Kidney (tissue), 14 donors: ENCODE data around the gene ARL14EP. TPM values are rescaled to one million over a fixed set of nuclear protein-coding genes. Genes with fewer than 3 reads are reported as not detected.

Source experiments
- DNase-seq, 5 donors: peaks; one replicate each; pipeline ENCODE4 v3.0.0-alpha.2; 2013 to 2020
- FAIRE-seq: peaks from 2 replicates; lab custom pipeline; 2012; peaks lifted over from hg19 to GRCh38; lab: Jason Lieb, UNC
- H3K27ac ChIP-seq, 2 donors: one replicate each; pipeline ENCODE4 v1.7.0; 2013; ENCODE audit warnings: low read depth in 2 of 2, low read length in 2 of 2, inconsistent platforms in 1 of 2
- H3K27me3 ChIP-seq: one replicate; pipeline ENCODE4 v1.7.1; 2013; ENCODE audit warnings: low read length, inconsistent platforms; ENCODE audit not compliant: control insufficient read depth, insufficient read depth
- H3K36me3 ChIP-seq, 3 donors: one replicate each; pipeline versions ENCODE4 v1.7.0 to v1.7.1; 2013; ENCODE audit warnings: low read length in 3 of 3, control low read depth in 1 of 3, inconsistent platforms in 1 of 3; ENCODE audit not compliant: insufficient read depth in 3 of 3, control insufficient read depth in 2 of 3
- H3K4me1 ChIP-seq, 3 donors: one replicate each; pipeline versions ENCODE4 v1.7.0 to v1.7.1; 2013; ENCODE audit warnings: low read length in 3 of 3, inconsistent platforms in 1 of 3, low read depth in 1 of 3; ENCODE audit not compliant: control insufficient read depth in 2 of 3, insufficient read depth in 2 of 3
- H3K4me3 ChIP-seq, 3 donors: one replicate each; pipeline versions ENCODE4 v1.7.0 to v1.8.1; 2013; ENCODE audit warnings: low read length in 3 of 3, control low read depth in 1 of 3, inconsistent platforms in 1 of 3
- H3K9ac ChIP-seq, 3 donors: one replicate each; pipeline versions ENCODE4 v1.7.0 to v1.7.1; 2013; ENCODE audit warnings: low read length in 3 of 3, control low read depth in 1 of 3, inconsistent platforms in 1 of 3
- H3K9me3 ChIP-seq, 3 donors: one replicate each; pipeline versions ENCODE4 v1.7.0 to v1.7.1; 2013; ENCODE audit warnings: low read length in 3 of 3, control low read depth in 1 of 3, inconsistent platforms in 1 of 3; ENCODE audit not compliant: control insufficient read depth in 2 of 3, insufficient read depth in 1 of 3
- CTCF ChIP-seq: IDR thresholded peaks from 3 replicates; pipeline ENCODE4 v1.5.1; 2012; ENCODE audit warnings: mild to moderate bottlenecking, moderate library complexity, borderline replicate concordance; ENCODE audit not compliant: insufficient read depth; ENCODE audit errors: extremely low read depth
- intact Hi-C: fragments of 100-400 bp; cut with DNase I; formaldehyde crosslinking; loops from one replicate; pipeline ENCODE4 v1.11.1; 2022
- polyA plus RNA-seq: library from polyadenylated mRNA; stranded (reverse); fragments of 350-450 nt; fragmentation: Illumina TruSeq; extraction: RNeasy Lipid Tissue Mini Kit (QIAGEN cat#74804); gene quantifications from one replicate; pipeline ENCODE4 v1.2.3, GENCODE V29; 2014; ENCODE audit warnings: low read depth, low replicate concordance; ENCODE audit not compliant: insufficient read depth
- total RNA-seq: library from RNA; stranded (reverse); fragmentation: NEBNext Ultra II Directional; extraction: Animal tissue kit (Norgen Biotek cat#: 25700); gene quantifications from one replicate; pipeline ENCODE4 v1.2.1, GENCODE V29; 2021
- donor health status: control.
- donor health status: control.
- donor health status: control.
- donor health status: control.
- donor health status: control.
- donor health status: DM: yes; HTN: yes; CAD: no.
- donor health status: Normal renal cell carcinoma (clear cell type).

Gene ARL14EP
- total and polyA plus RNA-seq, 2 donors from 2014 or later, result 16.3 to 29.6 TPM

DNA sequence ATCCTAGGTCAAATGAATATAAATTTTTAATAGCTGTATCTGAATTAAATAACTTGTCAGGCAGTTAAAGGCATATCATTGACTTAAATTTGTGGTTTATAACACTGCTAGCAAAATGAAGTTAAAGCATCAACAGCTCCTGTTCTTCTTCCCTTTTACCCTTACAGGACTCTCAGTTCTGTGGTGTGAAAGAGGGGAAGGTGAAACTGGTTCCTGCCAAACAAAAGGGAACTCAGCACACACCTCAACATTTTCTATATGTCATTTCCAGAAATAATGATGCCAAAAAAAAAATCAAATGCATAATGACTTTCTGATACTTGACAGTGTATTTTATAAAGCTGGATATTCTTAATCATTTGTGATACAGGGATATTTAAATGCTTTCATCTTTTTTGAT lies 21.2 kb downstream of the ARL14EP start:
- FAIRE-seq (no peak), DNase-seq (no peak)
- no peaks in the 10 kb centered on the region for H3K36me3 ChIP-seq
- peaks cover 0 to 2% (median 0%) of the 10 kb centered on the region in 3 donors for H3K9me3 ChIP-seq
- intact Hi-C loops, result loop anchor here (10.0 kb wide), 2 partner anchors 511 to 571 kb away; no protein-coding TSS in a partner anchor
- H3K4me3 ChIP-seq, result no peak overlapping the region
- no peak for TF ChIP-seq CTCF
- H3K27me3 ChIP-seq, result no peaks in the 10 kb centered on the region
- no peaks in the 10 kb centered on the region for H3K4me1 ChIP-seq
- H3K27ac ChIP-seq, result no peak overlapping the region
- no peak overlapping the region for H3K9ac ChIP-seq

DNA sequence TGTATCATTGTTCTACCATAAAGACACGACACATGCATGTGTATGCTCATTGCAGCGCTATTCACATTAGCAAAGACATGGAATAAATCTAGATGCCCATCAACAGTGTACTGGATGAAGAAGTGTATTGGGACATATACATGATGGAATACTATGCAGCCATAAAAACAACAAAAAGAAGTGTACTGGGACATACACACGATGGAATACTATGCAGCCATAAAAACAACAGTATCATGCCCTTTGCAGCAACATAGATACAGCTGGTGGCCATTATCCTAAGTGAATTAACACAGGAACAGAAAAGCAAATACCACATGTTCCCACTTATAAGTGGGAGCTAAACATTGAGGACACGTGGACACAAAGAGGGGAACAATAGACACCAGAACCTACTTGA lies 22.7 kb downstream of the ARL14EP start:
- H3K9me3 ChIP-seq, result peaks cover 0 to 2% (median 0%) of the 10 kb centered on the region in 3 donors
- no peak for TF ChIP-seq CTCF
- intact Hi-C loops, result loop anchor here (10.0 kb wide), 2 partner anchors 509 to 569 kb away; no protein-coding TSS in a partner anchor
- no peak overlapping the region for H3K9ac ChIP-seq
- no peak overlapping the region for H3K4me3 ChIP-seq
- H3K27me3 ChIP-seq, result no peaks in the 10 kb centered on the region
- peak in 1 of 5 donors; percentile 3 for DNase-seq
- H3K4me1 ChIP-seq, result no peaks in the 10 kb centered on the region
- H3K36me3 ChIP-seq, result no peaks in the 10 kb centered on the region
- H3K27ac ChIP-seq, result no peak overlapping the region
- no peak for FAIRE-seq

DNA sequence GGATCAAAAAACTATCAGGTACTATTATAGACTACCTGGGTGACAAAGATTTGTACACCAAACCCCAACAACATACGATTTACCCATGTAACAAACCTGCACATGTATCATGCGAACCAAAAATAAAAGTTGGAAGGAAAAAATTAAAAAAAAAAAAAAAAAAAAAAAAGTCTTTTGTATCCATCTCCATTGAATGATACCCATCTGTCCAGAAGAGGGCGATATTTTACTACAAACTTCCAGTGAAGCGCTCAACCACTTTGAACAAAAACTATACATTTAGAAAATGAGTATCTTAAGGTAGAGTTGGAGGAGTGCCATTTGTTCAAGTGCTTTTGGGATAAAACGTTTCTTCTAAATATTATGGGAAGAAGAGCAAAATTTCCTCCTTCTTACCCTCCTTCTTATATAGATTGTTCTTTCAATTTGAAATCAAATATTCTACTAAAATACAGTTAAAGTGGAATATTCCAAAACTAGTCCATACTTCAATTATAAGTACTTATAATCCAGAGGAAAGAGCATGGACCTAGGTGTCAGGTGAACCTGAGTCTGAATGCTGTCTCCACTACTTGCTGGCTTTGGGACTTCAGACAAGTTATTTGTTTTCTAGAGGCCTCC lies 23.3 kb downstream of the ARL14EP start:
- Histone ChIP-seq H3K4me1 (no peaks in the 10 kb centered on the region), H3K27me3 (no peaks in the 10 kb centered on the region), H3K27ac (no peak overlapping the region), H3K4me3 (no peak overlapping the region), H3K9ac (no peak overlapping the region), H3K9me3 (peaks cover 0 to 2% (median 0%) of the 10 kb centered on the region in 3 donors), H3K36me3 (no peaks in the 10 kb centered on the region)
- TF ChIP-seq CTCF, result peak; percentile 57
- peak in 2 of 5 donors; percentile 77 to 91 for DNase-seq
- intact Hi-C loops, result loop anchor here (10.0 kb wide), 2 partner anchors 509 to 569 kb away; no protein-coding TSS in a partner anchor
- FAIRE-seq, result peak; percentile 94

GRCh38 chr11:30348035-30348434 lies 25.1 kb downstream of the ARL14EP start:
- no peak overlapping the region for H3K9ac ChIP-seq
- FAIRE-seq (no peak), DNase-seq (no peak)
- H3K27me3 ChIP-seq, result no peaks in the 10 kb centered on the region
- peaks cover 0 to 2% (median 0%) of the 10 kb centered on the region in 3 donors for H3K9me3 ChIP-seq
- H3K36me3 ChIP-seq, result no peaks in the 10 kb centered on the region
- no peak overlapping the region for H3K4me3 ChIP-seq
- no peaks in the 10 kb centered on the region for H3K4me1 ChIP-seq
- intact Hi-C loops, result loop anchor here (10.0 kb wide), 2 partner anchors 507 to 567 kb away; no protein-coding TSS in a partner anchor
- no peak overlapping the region for H3K27ac ChIP-seq
- TF ChIP-seq CTCF, result no peak
